PC-9 (cell line): ENCODE data around the gene DISC1. TPM values are rescaled to one million over a fixed set of nuclear protein-coding genes. Genes with fewer than 3 reads are reported as not detected.
A peak's percentile ranks its signal among the peaks of the same experiment; 100 is the strongest.
"Not testable (repeated sequence)": the region's sequence is repeated elsewhere in the genome, so short reads cannot be mapped to it uniquely, and the experiment has no call there.

Source experiments
- BruUV-seq: library from RNA; stranded (reverse); fragments of 400-500 nt; replicated peaks from 2 replicates; lab custom pipeline; 2021; lab: Mats Ljungman, UMichigan
- CTCF ChIA-PET: fragments of 300-600 bp; sonication (Branson Sonifier 250); formaldehyde crosslinking; loops from one replicate; lab custom pipeline; 2022; ENCODE audit warnings: antibody characterized with exemption; lab: Charles Lee
- POLR2A ChIA-PET: fragments of 300-600 bp; sonication (Branson Sonifier 250); formaldehyde crosslinking; loops from one replicate; lab custom pipeline; 2022; ENCODE audit warnings: antibody characterized with exemption; ENCODE audit not compliant: unreplicated experiment; lab: Charles Lee
- DNase-seq, 2 experiments: peaks; one replicate each; pipeline versions ENCODE4 v3.0.0 to v3.0.0-alpha.2; 2015 to 2022; ENCODE audit warnings: mixed read lengths in 1 of 2
- H2AFZ ChIP-seq: fragments of 200-600 bp; sonication (generic); 2 replicates; pipeline ENCODE4 v1.8.1; 2017; ENCODE audit warnings: antibody characterized with exemption
- H3F3A ChIP-seq: fragments of 200-600 bp; sonication (generic); 2 replicates; pipeline ENCODE4 v1.8.1; 2017; ENCODE audit warnings: antibody characterized with exemption, mild to moderate bottlenecking, low read depth; ENCODE audit not compliant: insufficient read depth
- H3K27ac ChIP-seq: fragments of 200-600 bp; sonication (generic); 2 replicates; pipeline ENCODE4 v1.6.1; 2016; ENCODE audit warnings: mixed run types
- H3K27me3 ChIP-seq: fragments of 200-600 bp; sonication (generic); 2 replicates; pipeline ENCODE4 v1.6.1; 2016; ENCODE audit warnings: low read depth, mixed run types; ENCODE audit not compliant: insufficient read depth
- H3K36me3 ChIP-seq: fragments of 200-600 bp; sonication (generic); 2 replicates; pipeline ENCODE4 v1.6.1; 2016; ENCODE audit warnings: low read depth, mixed run types
- H3K4me1 ChIP-seq: fragments of 200-600 bp; sonication (generic); replicated peaks from 2 replicates; pipeline ENCODE4 v1.6.1; 2016; ENCODE audit warnings: mixed run types; ENCODE audit not compliant: insufficient read depth
- H3K4me2 ChIP-seq: fragments of 200-600 bp; sonication (generic); 2 replicates; pipeline ENCODE4 v1.6.1; 2017; ENCODE audit warnings: mixed run types
- H3K4me3 ChIP-seq: fragments of 200-600 bp; sonication (generic); 2 replicates; pipeline ENCODE4 v1.6.1; 2016; ENCODE audit warnings: mixed run types
- H3K79me2 ChIP-seq: fragments of 200-600 bp; sonication (generic); 2 replicates; pipeline ENCODE4 v1.6.1; 2017; ENCODE audit warnings: low read depth, mixed run types
- H3K9me2 ChIP-seq: fragments of 200-600 bp; sonication (generic); 2 replicates; pipeline ENCODE4 v1.8.1; 2017; ENCODE audit warnings: mild to moderate bottlenecking; ENCODE audit not compliant: insufficient read depth
- H3K9me3 ChIP-seq: fragments of 200-600 bp; sonication (generic); 2 replicates; pipeline ENCODE4 v1.8.1; 2016; ENCODE audit warnings: low read depth; ENCODE audit not compliant: insufficient read depth
- H4K20me1 ChIP-seq: fragments of 200-600 bp; sonication (generic); 2 replicates; pipeline ENCODE4 v1.8.1; 2017; ENCODE audit not compliant: insufficient read depth
- CTCF ChIP-seq: fragments of 200-600 bp; sonication (generic); conservative IDR thresholded peaks from 2 replicates; pipeline ENCODE4 v1.6.1; 2017; ENCODE audit warnings: mixed run types, antibody characterized with exemption, mild to moderate bottlenecking, moderate library complexity
- EZH2 ChIP-seq: fragments of 200-600 bp; sonication (generic); IDR thresholded peaks from 2 replicates; pipeline ENCODE4 v1.8.0; 2017; ENCODE audit warnings: antibody characterized with exemption, low read depth
- intact Hi-C: fragments of 100-400 bp; cut with micrococcal nuclease; formaldehyde crosslinking; loops from one replicate; pipeline ENCODE4 v1.10.0; 2022; ENCODE audit not compliant: unreplicated experiment
- total RNA-seq: library from RNA; stranded (reverse); gene quantifications from 2 replicates; pipeline ENCODE4 v1.2.3, GENCODE V29; 2021

The DISC1 gene
- total RNA-seq, 1 experiment from 2014 or later, result 7.4 TPM

- DNase-seq, result peak in 1 of 2 experiments; percentile 4
- H3K79me2 ChIP-seq, result no peaks in the 10 kb centered on the region
- H3K9me2 ChIP-seq, result no peaks in the 10 kb centered on the region
- ChIA-PET POLR2A (no interaction called here), CTCF (no interaction called here)
- intact Hi-C loops, result no loop called here
- H3K27ac ChIP-seq, result no peak overlapping the region
- no peaks in the 10 kb centered on the region for H4K20me1 ChIP-seq
- no peaks in the 10 kb centered on the region for H3K9me3 ChIP-seq
- H3K4me3 ChIP-seq, result no peak overlapping the region
- H3K27me3 ChIP-seq, result no peaks in the 10 kb centered on the region
- no peaks in the 10 kb centered on the region for H3K4me1 ChIP-seq
- no peak for TF ChIP-seq EZH2
- no peak for TF ChIP-seq CTCF
- no peaks in the 10 kb centered on the region for H3F3A ChIP-seq
- BruUV-seq, result no TSS peak
- no peak overlapping the region for H3K4me2 ChIP-seq
- no peaks in the 10 kb centered on the region for H3K36me3 ChIP-seq
- H2AFZ ChIP-seq, result no peak overlapping the region
Measured at GRCh38 chr1:231667896-231668506, 41.4 kb downstream of the DISC1 start.

- POLR2A ChIA-PET, result no interaction called here
- Histone ChIP-seq H2AFZ (no peak overlapping the region), H3K9me2 (no peaks in the 10 kb centered on the region), H3K4me1 (no peaks in the 10 kb centered on the region), H3K4me2 (no peak overlapping the region), H3K4me3 (no peak overlapping the region), H3K27me3 (no peaks in the 10 kb centered on the region), H4K20me1 (no peaks in the 10 kb centered on the region), H3F3A (no peaks in the 10 kb centered on the region), H3K79me2 (no peaks in the 10 kb centered on the region), H3K36me3 (no peaks in the 10 kb centered on the region), H3K27ac (no peak overlapping the region), H3K9me3 (no peaks in the 10 kb centered on the region)
- TF ChIP-seq CTCF (no peak), EZH2 (no peak)
- DNase-seq, result no peak
- intact Hi-C loops, result no loop called here
- BruUV-seq, result no TSS peak
- CTCF ChIA-PET, result no interaction called here
Measured at GRCh38 chr1:231668826-231669225, 42.2 kb downstream of the DISC1 start.

GRCh38 chr1:231669864-231670621 lies 43.5 kb downstream of the DISC1 start:
- DNase-seq, H3F3A ChIP-seq, H3K9me2 ChIP-seq, H3K27ac ChIP-seq, H4K20me1 ChIP-seq, H3K4me3 ChIP-seq, BruUV-seq, H2AFZ ChIP-seq, H3K4me2 ChIP-seq, H3K4me1 ChIP-seq, H3K36me3 ChIP-seq, H3K9me3 ChIP-seq, intact Hi-C loops, CTCF ChIA-PET, H3K27me3 ChIP-seq, H3K79me2 ChIP-seq, POLR2A ChIA-PET: not testable (repeated sequence)
